DMS79 (cell line): Measurements from ENCODE around the gene MIB2.
"Not testable (repeated sequence)": the region's sequence is repeated elsewhere in the genome, so short reads cannot be mapped to it uniquely, and the experiment has no call there.

Experiments
- DNase-seq: peaks from one replicate; lab custom pipeline; 2025; lab: John Stamatoyannopoulos, UW

The MIB2 gene

GRCh38 chr1:1627261-1627828 lies 12.0 kb downstream of the MIB2 start:
- no peak for DNase-seq

- DNase-seq: no peak
Measured at GRCh38 chr1:1627829-1628753, 12.8 kb downstream of the MIB2 start.

GRCh38 chr1:1628754-1629429 lies 13.6 kb downstream of the MIB2 start:
- DNase-seq: no peak

GRCh38 chr1:1629430-1630190 lies 14.3 kb downstream of the MIB2 start:
- no peak for DNase-seq

- no peak for DNase-seq
Measured at GRCh38 chr1:1630191-1630964, 15.1 kb downstream of the MIB2 start.

- no peak for DNase-seq
Measured at GRCh38 chr1:1630965-1631781, 15.9 kb downstream of the MIB2 start.

- no peak for DNase-seq
Measured at GRCh38 chr1:1631782-1632420, 16.6 kb downstream of the MIB2 start, which contains the start of gene MMP23B. MMP23B (plus strand) TSS chr1:1632173; CDS start chr1:1632219, 46 bp downstream.

- not testable (repeated sequence) for DNase-seq
Measured at GRCh38 chr1:1633409-1633808, 18.1 kb downstream of the MIB2 start.

- not testable (repeated sequence) for DNase-seq
Measured at GRCh38 chr1:1634613-1635012, 19.3 kb downstream of the MIB2 start.

- not testable (repeated sequence) for DNase-seq
Measured at GRCh38 chr1:1636621-1637478, 21.6 kb downstream of the MIB2 start.

GRCh38 chr1:1637479-1637875 lies 22.2 kb downstream of the MIB2 start:
- DNase-seq: not testable (repeated sequence)

GRCh38 chr1:1638528-1638927 lies 23.2 kb downstream of the MIB2 start:
- not testable (repeated sequence) for DNase-seq

- DNase-seq: not testable (repeated sequence)
Measured at GRCh38 chr1:1639368-1639767, 24.1 kb downstream of the MIB2 start.

GRCh38 chr1:1640081-1640480 lies 24.8 kb downstream of the MIB2 start:
- DNase-seq: not testable (repeated sequence)

GRCh38 chr1:1640711-1641461 lies 25.6 kb downstream of the MIB2 start:
- not testable (repeated sequence) for DNase-seq

- DNase-seq: not testable (repeated sequence)
Measured at GRCh38 chr1:1646326-1646725, 31.0 kb downstream of the MIB2 start.

- not testable (repeated sequence) for DNase-seq
Measured at GRCh38 chr1:1647567-1648241, 32.4 kb downstream of the MIB2 start.
